ENCODE results near the gene SMIM45.

DNA sequence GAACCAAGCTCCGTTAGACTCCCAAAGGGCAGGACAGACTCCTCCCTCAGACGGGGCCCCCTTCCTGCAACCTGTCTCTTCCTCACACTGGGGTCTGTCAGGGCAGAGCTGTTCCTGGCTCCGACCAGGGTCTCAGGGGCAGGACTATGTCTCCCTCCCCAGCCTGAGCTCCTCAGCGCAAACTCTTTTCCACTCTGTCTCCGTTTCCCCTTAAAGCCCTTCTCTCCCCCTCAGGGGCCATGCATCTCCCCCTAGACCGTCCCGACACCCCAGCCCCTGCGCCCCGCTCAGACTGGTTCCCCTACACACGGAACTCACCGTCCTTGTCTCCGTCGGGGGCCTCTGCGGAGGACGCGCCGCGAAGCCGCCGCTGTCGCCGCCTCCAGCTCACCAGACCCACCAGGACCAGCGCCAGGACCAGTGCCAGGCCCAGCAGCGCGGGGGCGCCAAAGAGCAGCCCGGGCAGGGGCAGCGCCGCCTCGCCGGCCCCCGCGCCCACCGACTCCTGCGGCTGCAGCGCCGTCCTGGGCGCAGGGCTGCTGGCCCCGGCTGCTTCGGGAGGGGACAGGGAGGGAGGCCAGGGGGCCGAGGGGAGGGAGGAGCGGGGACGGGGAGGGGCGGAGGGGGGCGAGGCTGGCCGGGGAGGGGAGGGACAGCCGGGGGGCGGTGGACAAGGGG is 26.0 kb upstream of the SMIM45 start:
- TF ChIP-seq CBX8 (IDR thresholded peaks at IDR 0.05; ENCODE audit: borderline replicate concordance, low read depth, low read length) (no peak), NANOG (IDR thresholded peaks at IDR 0.05; ENCODE audit: insufficient read depth, low read depth, low read length, poor library complexity, severe bottlenecking) (peak; percentile 19), SP1 (IDR thresholded peaks at IDR 0.05; ENCODE audit: low read depth, low read length) (no peak)
- TF ChIP-seq, protein P1, sequence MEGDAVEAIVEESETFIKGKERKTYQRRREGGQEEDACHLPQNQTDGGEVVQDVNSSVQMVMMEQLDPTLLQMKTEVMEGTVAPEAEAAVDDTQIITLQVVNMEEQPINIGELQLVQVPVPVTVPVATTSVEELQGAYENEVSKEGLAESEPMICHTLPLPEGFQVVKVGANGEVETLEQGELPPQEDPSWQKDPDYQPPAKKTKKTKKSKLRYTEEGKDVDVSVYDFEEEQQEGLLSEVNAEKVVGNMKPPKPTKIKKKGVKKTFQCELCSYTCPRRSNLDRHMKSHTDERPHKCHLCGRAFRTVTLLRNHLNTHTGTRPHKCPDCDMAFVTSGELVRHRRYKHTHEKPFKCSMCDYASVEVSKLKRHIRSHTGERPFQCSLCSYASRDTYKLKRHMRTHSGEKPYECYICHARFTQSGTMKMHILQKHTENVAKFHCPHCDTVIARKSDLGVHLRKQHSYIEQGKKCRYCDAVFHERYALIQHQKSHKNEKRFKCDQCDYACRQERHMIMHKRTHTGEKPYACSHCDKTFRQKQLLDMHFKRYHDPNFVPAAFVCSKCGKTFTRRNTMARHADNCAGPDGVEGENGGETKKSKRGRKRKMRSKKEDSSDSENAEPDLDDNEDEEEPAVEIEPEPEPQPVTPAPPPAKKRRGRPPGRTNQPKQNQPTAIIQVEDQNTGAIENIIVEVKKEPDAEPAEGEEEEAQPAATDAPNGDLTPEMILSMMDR (IDR thresholded peaks at IDR 0.05; ENCODE audit: control extremely low read depth in 1 of 3, insufficient read depth in 1 of 3, low read depth in 1 of 3, low read length in 3 of 3) = peak; percentile 90 to 93 (median 91)

Data from H1 (cell line).